Measurements from ENCODE around the gene ASIC3.

GRCh38 chr7:151062399-151063211 lies 14.3 kb downstream of the ASIC3 start:
- TF ChIP-seq CTCF (conservative IDR thresholded peaks at IDR 0.05; ENCODE audit: low read length), result no peak
- TF ChIP-seq EZH2phosphoT487 (IDR thresholded peaks at IDR 0.05; ENCODE audit: borderline replicate concordance), result no peak
